K562 (cell line): ENCODE measurements around the gene ZNF775. TPM values are rescaled to one million over a fixed set of nuclear protein-coding genes. Genes with fewer than 3 reads are reported as not detected.

ENCODE experiments used
- BCL6 ChIP-seq: fragments of 250-450 bp; sonication (Bioruptor Pico); IDR thresholded peaks from 2 replicates; pipeline ENCODE4 v1.4.0; 2020
- CCAR2 ChIP-seq: fragments of 200-400 bp; formaldehyde crosslinking; IDR thresholded peaks from 2 replicates; pipeline ENCODE4 v1.6.1; 2017; ENCODE audit warnings: mild to moderate bottlenecking, low read depth, low read length
- DPF2 ChIP-seq: fragments of 450-650 bp; IDR thresholded peaks from 2 replicates; pipeline ENCODE4 v1.6.1; 2016
- E2F8 ChIP-seq: fragments of 450-650 bp; IDR thresholded peaks from 2 replicates; pipeline ENCODE4 v1.7.1; 2018; ENCODE audit warnings: mild to moderate bottlenecking, low read depth; ENCODE audit not compliant: partially characterized antibody
- ETS2 ChIP-seq: IDR thresholded peaks from 2 replicates; pipeline ENCODE4 v1.6.1; 2016; ENCODE audit warnings: borderline replicate concordance, missing genetic modification characterization, mild to moderate bottlenecking, moderate library complexity, missing compliant biosample characterization; ENCODE audit not compliant: poor library complexity, severe bottlenecking
- FOXK2 ChIP-seq, 2 experiments: fragments of 450-650 bp; IDR thresholded peaks in 1 of 2; conservative IDR thresholded peaks in 1 of 2; 2 replicates each; pipeline ENCODE4 v1.6.1; 2016; ENCODE audit warnings: low read depth in 2 of 2, mild to moderate bottlenecking in 1 of 2
- GTF2F1 ChIP-seq: IDR thresholded peaks from 2 replicates; pipeline ENCODE4 v1.6.1; 2011; ENCODE audit warnings: low read depth, low read length, improper control_type of control experiment
- HMG20A ChIP-seq: fragments of 450-650 bp; formaldehyde crosslinking; conservative IDR thresholded peaks from 2 replicates; pipeline ENCODE4 v1.4.0; 2020; ENCODE audit warnings: mild to moderate bottlenecking, mixed read lengths
- HMG20B ChIP-seq: fragments of 250-450 bp; sonication (Bioruptor Pico); IDR thresholded peaks from 2 replicates; pipeline ENCODE4 v1.5.0; 2021; ENCODE audit warnings: mild to moderate bottlenecking
- HNRNPLL ChIP-seq: fragments of 200-400 bp; formaldehyde crosslinking; IDR thresholded peaks from 2 replicates; pipeline ENCODE4 v1.6.1; 2017; ENCODE audit warnings: low read length, low read depth, mild to moderate bottlenecking; ENCODE audit not compliant: poor library complexity, severe bottlenecking
- HOXB6 ChIP-seq: fragments of 250-450 bp; sonication (Bioruptor Pico); IDR thresholded peaks from 2 replicates; pipeline ENCODE4 v1.5.1; 2022; ENCODE audit warnings: mild to moderate bottlenecking, borderline replicate concordance
- NCOA2 ChIP-seq, 2 experiments: fragments of 450-650 bp; IDR thresholded peaks; 2 replicates each; pipeline ENCODE4 v1.6.1; 2018; ENCODE audit warnings: mild to moderate bottlenecking in 2 of 2, moderate library complexity in 1 of 2; ENCODE audit not compliant: partially characterized antibody in 2 of 2
- NFATC3 ChIP-seq: fragments of 450-650 bp; IDR thresholded peaks from 2 replicates; pipeline ENCODE4 v1.6.1; 2017; ENCODE audit warnings: mild to moderate bottlenecking
- SMARCE1 ChIP-seq: fragments of 450-650 bp; IDR thresholded peaks from 2 replicates; pipeline ENCODE4 v1.7.1; 2016; ENCODE audit warnings: mild to moderate bottlenecking
- SREBF2 ChIP-seq: sonication (generic); formaldehyde crosslinking; IDR thresholded peaks from 2 replicates; pipeline ENCODE4 v1.4.0; 2020; ENCODE audit warnings: mild to moderate bottlenecking, missing genetic modification reagents
- TRIM24 ChIP-seq, 2 experiments: fragments of 450-650 bp; IDR thresholded peaks; 2 replicates each; pipeline ENCODE4 v1.6.1; 2016
- ZNF436 ChIP-seq: fragments of 250-450, 450-650 bp; sonication (Bioruptor Pico); formaldehyde crosslinking; IDR thresholded peaks from 2 replicates; pipeline ENCODE4 v1.7.0; 2020; ENCODE audit warnings: mild to moderate bottlenecking
- ZNF518B ChIP-seq: fragments of 250-450 bp; sonication (Bioruptor Pico); IDR thresholded peaks from 2 replicates; pipeline ENCODE4 v1.5.0; 2021; ENCODE audit warnings: mild to moderate bottlenecking, moderate library complexity
- ZNF57 ChIP-seq: fragments of 450-650 bp; formaldehyde crosslinking; IDR thresholded peaks from 2 replicates; pipeline ENCODE4 v1.4.0; 2020; ENCODE audit warnings: mild to moderate bottlenecking, moderate library complexity
- ZNF584 ChIP-seq: fragments of 200-800 bp; sonication (Bioruptor generic); IDR thresholded peaks from 2 replicates; pipeline ENCODE4 v1.6.1; 2016; ENCODE audit warnings: low read depth, mild to moderate bottlenecking, missing genetic modification characterization, missing compliant biosample characterization
- ZNF696 ChIP-seq: fragments of 250-450 bp; sonication (Bioruptor Pico); conservative IDR thresholded peaks from 2 replicates; pipeline ENCODE4 v1.4.0; 2020; ENCODE audit warnings: mild to moderate bottlenecking, moderate library complexity
- ZNF780A ChIP-seq: fragments of 250-450 bp; sonication (Bioruptor Pico); IDR thresholded peaks from 2 replicates; pipeline ENCODE4 v1.5.0; 2021; ENCODE audit warnings: mild to moderate bottlenecking
- polyA plus RNA-seq, 8 experiments: library from polyadenylated mRNA; depleted of rRNA in 4 of 8; stranded (reverse) in 5 of 8; unstranded in 3 of 8; fragments of >200 nt; fragmentation: Nextera tagmentation in 2 of 8; fragmentation: Illumina TruSeq in 1 of 8; extraction: Ambion mirVana in 2 of 8; extraction: Trizol in 1 of 8; gene quantifications; 2 replicates each; pipeline versions ENCODE4 v1.2.1 to v1.2.3, GENCODE V29; 2011 to 2014; ENCODE audit warnings: inconsistent platforms in 1 of 8, missing spikeins in 1 of 8
- total RNA-seq, 7 experiments: library from RNA; depleted of rRNA in 6 of 7; stranded (reverse); fragments of >200 nt in 6 of 7; fragmentation: Illumina TruSeq in 2 of 7; extraction: Trizol in 2 of 7; gene quantifications; 2 replicates each; pipeline versions ENCODE4 v1.2.1 to v1.2.3, GENCODE V29; 2011 to 2021; ENCODE audit warnings: low replicate concordance in 1 of 7
- TF ChIP-seq, protein P1 (sequence below): sonication (generic); formaldehyde crosslinking; IDR thresholded peaks from 2 replicates; pipeline ENCODE4 v1.9.0; 2022; ENCODE audit warnings: mild to moderate bottlenecking, missing genetic modification reagents

Gene ZNF775
- total and polyA plus RNA-seq, 9 of the 15 experiments (the other 6 are each of a cell fraction or from before 2014, with no cell fraction given) = 0.04 to 18.7 (median 4.9) TPM

DNA sequence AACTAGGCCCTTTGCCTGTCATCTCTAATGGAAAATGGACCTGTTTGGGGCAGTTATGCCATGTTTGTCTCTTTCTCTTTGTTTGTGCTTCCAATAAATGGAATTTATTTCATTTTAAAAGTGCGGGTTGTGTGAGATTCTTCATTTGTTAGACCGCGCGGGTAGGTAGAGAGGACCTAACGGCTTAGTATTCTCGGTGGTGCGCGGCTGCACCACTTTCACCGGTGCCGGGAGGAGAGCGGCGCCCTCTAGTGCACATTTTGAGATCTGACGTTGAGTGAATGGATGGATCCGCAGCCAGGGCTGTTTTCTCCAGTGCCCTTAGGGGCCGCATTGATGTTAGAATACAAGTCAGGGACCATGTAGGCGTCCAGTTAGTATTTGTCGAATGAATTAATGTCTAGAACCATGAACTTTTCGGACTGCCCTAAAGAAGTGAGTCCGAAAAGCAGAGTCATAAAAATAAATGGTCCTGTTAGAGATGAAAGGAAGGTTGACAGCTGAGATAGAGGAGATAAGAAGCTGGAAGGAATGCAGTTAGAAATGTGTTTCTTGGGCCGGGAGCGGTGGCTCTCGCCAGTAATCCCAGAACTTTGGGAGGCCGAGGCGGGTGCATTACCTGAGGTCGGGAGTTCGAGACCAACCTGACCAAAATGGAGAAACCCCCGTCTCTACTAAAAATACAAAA, 42.0 kb downstream of the ZNF775 start (continued):
- 0 out of 2 replicates have a peak, but pooled peaks have one; percentile 47 for TF ChIP-seq DPF2
- no peak for TF ChIP-seq ETS2 (tag)
- peak; percentile 54 for TF ChIP-seq E2F8
- TF ChIP-seq HMG20A (CRISPR knock-in tag) = no peak
- no peak for TF ChIP-seq NCOA2 (IDR thresholded peaks at IDR 0.05; ENCODE audit: partially characterized antibody in 2 of 2)
- TF ChIP-seq SREBF2 (CRISPR knock-in tag) = no peak
- peak; percentile 47 to 48; a peak in 1 of 4 replicates for TF ChIP-seq FOXK2 (conservative IDR thresholded peaks at IDR 0.05 in 1 of 2, IDR thresholded peaks at IDR 0.05 in 1 of 2; ENCODE audit: low read depth in 2 of 2)
- TF ChIP-seq GTF2F1 = no peak
- no peak for TF ChIP-seq ZNF780A (CRISPR knock-in tag)
- TF ChIP-seq BCL6 (CRISPR knock-in tag) = no peak
- TF ChIP-seq SMARCE1 = no peak
- TF ChIP-seq ZNF518B (CRISPR knock-in tag) = no peak
- TF ChIP-seq HOXB6 (CRISPR knock-in tag) = no peak; the same call in 1 of the 2 replicates
- TF ChIP-seq ZNF696 (CRISPR knock-in tag) = no peak
- TF ChIP-seq, protein P1, sequence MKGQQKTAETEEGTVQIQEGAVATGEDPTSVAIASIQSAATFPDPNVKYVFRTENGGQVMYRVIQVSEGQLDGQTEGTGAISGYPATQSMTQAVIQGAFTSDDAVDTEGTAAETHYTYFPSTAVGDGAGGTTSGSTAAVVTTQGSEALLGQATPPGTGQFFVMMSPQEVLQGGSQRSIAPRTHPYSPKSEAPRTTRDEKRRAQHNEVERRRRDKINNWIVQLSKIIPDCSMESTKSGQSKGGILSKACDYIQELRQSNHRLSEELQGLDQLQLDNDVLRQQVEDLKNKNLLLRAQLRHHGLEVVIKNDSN (CRISPR knock-in tag) = no peak
- no peak for TF ChIP-seq HMG20B (CRISPR knock-in tag)
- TF ChIP-seq NFATC3 = no peak
- TF ChIP-seq CCAR2 = no peak
- TF ChIP-seq HNRNPLL = peak; percentile 81
- no peak for TF ChIP-seq TRIM24 (IDR thresholded peaks at IDR 0.05)
- TF ChIP-seq ZNF584 = no peak; the same call in 1 of the 2 replicates
- TF ChIP-seq ZNF57 (CRISPR knock-in tag) = no peak
- no peak for TF ChIP-seq ZNF436 (CRISPR knock-in tag)
